DMS79 (cell line): ENCODE data around the gene TGM1.
A peak's percentile ranks its signal among the peaks of the same experiment; 100 is the strongest.
"Not testable (repeated sequence)": the region's sequence is repeated elsewhere in the genome, so short reads cannot be mapped to it uniquely, and the experiment has no call there.

Source experiments
- DNase-seq: peaks from one replicate; lab custom pipeline; 2025; lab: John Stamatoyannopoulos, UW

TGM1 gene

DNA sequence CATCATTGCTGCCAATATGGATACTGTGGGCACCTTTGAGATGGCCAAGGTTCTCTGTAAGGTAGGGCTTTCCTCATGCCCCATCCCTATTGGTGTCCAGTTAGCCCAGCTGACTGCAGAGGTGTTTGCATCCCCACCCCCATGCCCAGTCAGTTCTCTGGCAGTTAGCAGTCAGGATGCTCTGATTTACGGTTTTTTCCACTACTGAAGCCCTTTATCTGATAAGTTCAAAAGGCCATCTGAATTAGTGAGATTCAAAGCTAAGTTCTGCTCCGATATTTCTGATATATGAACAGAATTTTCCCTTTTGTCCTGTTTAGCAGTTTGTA is 29.5 kb downstream of the TGM1 start:
- DNase-seq, result no peak

- no peak for DNase-seq
Observed at GRCh38 chr14:24232645-24233537, 30.1 kb downstream of the TGM1 start, which contains the start of gene GMPR2. Gene GMPR2 (plus strand): TSS chr14:24232929. CDS start chr14:24233254, 325 bp downstream.

DNA sequence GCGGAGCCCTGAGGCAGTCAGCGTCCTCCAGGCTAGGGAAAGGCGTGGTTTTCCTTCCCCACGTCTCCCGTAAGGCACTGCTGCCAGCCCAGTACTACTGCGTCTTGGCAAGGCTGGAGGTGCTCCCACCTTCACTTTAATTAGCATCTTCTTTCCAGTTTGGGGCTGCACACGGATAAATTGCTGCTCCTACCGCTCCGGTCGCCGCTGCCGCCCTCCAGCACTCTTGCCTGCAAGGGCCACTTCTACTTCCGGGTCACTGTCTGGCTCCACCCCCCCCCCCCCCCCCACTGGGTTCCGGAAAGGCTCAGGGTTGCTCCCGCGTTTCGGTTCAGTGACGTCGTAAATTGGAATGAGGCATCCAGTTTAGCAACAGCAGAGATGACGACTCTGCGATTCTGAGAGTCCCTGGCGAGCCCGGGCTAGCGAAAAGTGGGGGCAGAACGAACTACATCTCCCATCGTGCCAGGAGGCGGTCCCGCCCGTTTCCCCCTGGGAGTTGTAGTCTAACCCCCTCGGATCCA is 30.8 kb downstream of the TGM1 start, which contains the start of gene NEDD8:
Gene NEDD8 (minus strand): TSS at position 247 of the 524 bp plus-strand sequence. CDS start 100 bp downstream, at position 147.
- peak; percentile 95 for DNase-seq

GRCh38 chr14:24231263-24232120 is 31.5 kb downstream of the TGM1 start:
- no peak for DNase-seq

- no peak for DNase-seq
Observed at GRCh38 chr14:24228902-24229301, 34.1 kb downstream of the TGM1 start.

DNA sequence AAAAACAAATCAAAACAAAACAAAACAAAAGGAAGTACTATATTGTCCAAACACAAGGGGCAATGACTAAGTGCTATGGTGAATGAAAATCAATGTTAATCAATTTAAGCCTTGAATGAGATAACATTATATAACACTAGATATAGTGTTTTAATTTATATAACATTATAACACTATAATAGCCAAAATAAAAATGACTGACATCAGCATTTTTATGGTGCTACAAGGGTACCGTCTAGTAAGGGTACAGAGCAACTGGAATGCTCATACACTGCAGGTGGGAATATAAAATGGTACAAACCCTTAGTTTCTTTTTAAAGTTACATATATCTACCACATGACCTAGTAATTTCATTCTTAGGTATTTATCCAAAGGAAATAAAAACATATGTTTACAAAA is 36.5 kb downstream of the TGM1 start:
- no peak for DNase-seq

- DNase-seq, result no peak
Observed at GRCh38 chr14:24224618-24225071, 38.3 kb downstream of the TGM1 start.

- not testable (repeated sequence) for DNase-seq
Observed at GRCh38 chr14:24222987-24223386, 40.0 kb downstream of the TGM1 start.

- no peak for DNase-seq
Observed at GRCh38 chr14:24219521-24219920, 43.5 kb downstream of the TGM1 start.

GRCh38 chr14:24219080-24219479 is 43.9 kb downstream of the TGM1 start:
- DNase-seq, result no peak

DNA sequence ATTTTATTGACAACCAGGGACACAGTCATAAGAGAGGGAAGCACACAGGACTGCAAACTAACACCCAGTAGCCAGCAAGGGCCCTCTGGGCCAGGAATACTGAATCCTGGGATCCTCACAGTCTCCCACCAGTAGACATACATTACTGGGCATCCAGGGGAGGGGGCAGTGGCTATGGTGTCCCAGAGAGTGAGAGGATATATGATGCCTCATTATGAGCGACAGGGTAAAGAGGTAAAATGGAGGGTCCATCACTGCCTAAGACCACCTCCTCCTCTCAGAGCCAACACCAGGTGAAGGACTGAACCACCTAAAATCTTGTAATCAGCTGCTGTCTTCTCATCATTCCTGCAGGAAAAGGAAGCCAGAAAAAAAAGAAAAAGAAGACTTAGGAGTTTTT is 46.1 kb downstream of the TGM1 start:
- DNase-seq, result not testable (repeated sequence)

- no peak for DNase-seq
Observed at GRCh38 chr14:24216345-24216699, 46.7 kb downstream of the TGM1 start.

DNA sequence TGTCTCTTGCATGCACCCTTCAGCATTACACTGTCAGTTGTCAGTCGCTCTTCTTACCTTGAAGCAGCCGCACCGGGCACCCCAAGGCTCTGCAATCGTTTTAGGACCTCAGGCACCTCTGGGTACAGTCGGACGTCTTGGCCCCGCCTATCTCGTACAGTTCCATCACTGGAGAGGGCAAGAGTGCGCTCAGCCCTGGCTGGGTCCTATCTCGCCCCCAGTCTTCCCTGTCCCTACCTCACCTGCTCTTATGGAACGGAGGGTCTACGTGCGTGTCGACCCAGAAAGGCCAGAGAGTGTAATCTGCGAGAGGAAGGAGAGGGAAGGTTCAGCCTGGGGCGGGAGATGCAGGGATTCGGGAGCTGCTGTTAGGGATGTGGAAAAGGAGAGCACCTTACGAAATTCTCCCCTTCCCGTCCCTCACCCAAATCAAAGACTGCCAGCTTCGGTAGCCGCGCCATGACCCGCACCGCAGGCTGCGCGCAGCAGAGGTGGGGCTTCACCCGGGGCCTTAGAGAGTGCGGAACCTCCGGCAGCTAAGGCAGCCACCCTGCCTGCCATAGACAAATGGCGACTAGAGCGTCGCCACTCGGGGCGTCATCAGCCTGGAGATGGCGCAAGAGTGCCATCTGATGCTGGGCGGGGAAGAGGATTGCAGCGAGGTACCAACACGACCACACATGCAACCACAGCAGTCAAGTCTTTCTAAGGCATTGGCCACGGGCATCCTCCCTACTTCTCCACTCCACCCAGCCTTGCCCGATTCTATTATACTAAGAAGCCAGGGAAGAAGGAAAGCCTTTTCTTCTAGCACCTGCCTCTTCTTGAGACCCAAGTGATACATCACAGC is 47.3 kb downstream of the TGM1 start, which contains the start of gene MDP1:
Gene MDP1 (minus strand): TSS at position 572 of the 850 bp plus-strand sequence. CDS start 111 bp downstream, at position 461.
- peak; percentile 91 for DNase-seq

GRCh38 chr14:24213866-24214662 is 48.9 kb downstream of the TGM1 start:
- no peak for DNase-seq

DNA sequence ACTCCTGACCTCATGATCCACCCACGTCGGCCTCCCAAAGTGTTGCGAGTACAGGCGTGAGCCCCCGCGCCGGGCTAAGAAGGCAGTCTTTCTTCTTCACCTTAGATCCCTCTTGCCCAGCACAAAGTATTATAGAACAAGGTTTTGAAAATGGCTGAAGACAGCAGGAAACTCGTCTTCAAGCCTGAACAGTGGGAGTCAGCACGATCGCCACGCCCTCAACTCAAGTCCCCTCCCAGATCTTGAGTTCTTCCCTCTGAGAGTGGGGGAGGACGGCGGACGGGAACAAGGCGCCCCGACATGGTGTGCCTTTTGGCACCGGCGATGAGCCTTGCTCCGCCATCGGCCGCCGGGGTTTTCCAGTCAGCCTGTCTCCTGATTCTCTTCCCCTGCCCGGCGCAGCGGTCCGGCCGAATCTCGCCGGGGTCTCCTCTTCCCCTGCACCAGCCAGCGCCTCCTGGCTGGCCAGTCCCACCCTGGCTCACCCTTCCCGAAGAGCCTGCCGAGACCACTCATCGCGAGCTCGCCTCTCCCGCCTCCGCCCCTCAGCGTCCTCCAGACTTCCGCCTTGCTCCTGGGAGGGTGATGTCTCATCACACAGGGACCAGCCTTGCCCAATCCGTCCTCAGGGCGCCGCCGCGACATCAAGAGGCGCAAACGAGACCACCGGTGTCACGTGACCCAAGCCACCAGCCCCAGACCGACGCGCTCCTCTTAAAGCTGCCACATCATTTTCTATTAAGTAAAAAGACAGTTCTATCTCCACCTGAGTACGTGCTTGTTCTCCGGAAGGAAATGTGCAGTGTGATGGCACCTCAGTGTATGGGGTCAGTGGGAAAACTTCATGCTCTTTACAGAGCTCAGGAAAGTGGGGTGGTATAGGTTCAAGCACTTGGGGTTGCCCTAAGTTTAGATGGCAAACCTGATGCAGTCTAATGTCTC is 49.8 kb downstream of the TGM1 start, which contains the start of gene CHMP4A:
Gene CHMP4A (minus strand): TSS at position 565 of the 942 bp plus-strand sequence. CDS start 49 bp downstream, at position 516.
- peak; percentile 100 for DNase-seq

DNA sequence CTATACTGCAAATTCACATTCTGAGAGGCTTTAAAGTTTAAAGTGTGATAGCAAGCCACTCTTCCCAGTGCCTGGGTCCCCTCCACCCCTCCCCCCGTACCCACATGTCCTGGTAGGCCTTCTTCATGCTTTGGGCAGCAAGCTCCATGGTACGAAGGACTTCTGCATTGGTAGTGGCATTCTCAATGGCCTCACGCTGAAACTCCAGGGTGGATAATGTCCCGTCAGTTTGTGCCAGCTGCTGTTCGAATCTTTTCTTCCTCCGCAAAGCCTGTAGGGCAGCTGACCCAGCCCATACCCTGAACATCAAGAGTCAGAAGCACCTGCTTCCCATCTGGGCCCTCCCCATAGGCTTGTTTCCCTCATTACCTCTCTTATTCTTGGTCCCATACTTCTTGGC is 51.7 kb downstream of the TGM1 start:
- no peak for DNase-seq

DNA sequence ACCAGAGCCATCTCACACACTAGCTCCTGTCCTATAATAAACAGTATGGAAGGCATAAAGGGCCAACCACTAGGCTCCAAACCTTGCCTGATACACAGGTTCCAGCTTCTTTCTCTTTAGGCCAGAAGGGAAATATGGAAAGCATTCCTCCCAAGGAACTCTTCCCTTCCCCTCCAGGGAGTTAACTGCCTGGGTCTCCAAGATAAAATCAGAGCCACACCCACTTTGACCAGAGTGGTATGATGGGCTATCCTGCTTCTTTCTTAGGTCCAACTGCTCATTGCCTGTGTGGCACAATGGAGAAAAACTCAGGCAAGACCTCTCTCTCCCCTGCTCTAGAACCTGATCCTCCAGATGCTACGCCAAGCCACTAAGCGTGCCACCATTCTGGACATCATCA is 55.4 kb downstream of the TGM1 start:
- DNase-seq, result no peak

GRCh38 chr14:24207104-24207551 is 55.8 kb downstream of the TGM1 start:
- no peak for DNase-seq
